T-helper 1 cell treated with Interleukin-12 subunit alpha and Interleukin-12 subunit beta and Interleukin-4 antibody, amounts not matched to agents 30 ng/mL and 1 ng/mL, for 36 hours (primary cell): ENCODE data around the gene DDX50. TPM values are rescaled to one million over a fixed set of nuclear protein-coding genes. Genes with fewer than 3 reads are reported as not detected.
"Not testable (repeated sequence)": the region's sequence is repeated elsewhere in the genome, so short reads cannot be mapped to it uniquely, and the experiment has no call there.

Source experiments
- intact Hi-C: fragments of 100-400 bp; cut with micrococcal nuclease; formaldehyde crosslinking; loops from one replicate; pipeline ENCODE4 v1.15.1; 2024
- total RNA-seq: library from RNA; stranded (reverse); gene quantifications from 2 replicates; pipeline ENCODE4 v1.2.3, GENCODE V29; 2022

Gene DDX50, protein sequence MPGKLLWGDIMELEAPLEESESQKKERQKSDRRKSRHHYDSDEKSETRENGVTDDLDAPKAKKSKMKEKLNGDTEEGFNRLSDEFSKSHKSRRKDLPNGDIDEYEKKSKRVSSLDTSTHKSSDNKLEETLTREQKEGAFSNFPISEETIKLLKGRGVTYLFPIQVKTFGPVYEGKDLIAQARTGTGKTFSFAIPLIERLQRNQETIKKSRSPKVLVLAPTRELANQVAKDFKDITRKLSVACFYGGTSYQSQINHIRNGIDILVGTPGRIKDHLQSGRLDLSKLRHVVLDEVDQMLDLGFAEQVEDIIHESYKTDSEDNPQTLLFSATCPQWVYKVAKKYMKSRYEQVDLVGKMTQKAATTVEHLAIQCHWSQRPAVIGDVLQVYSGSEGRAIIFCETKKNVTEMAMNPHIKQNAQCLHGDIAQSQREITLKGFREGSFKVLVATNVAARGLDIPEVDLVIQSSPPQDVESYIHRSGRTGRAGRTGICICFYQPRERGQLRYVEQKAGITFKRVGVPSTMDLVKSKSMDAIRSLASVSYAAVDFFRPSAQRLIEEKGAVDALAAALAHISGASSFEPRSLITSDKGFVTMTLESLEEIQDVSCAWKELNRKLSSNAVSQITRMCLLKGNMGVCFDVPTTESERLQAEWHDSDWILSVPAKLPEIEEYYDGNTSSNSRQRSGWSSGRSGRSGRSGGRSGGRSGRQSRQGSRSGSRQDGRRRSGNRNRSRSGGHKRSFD
- 41.5 and 43.2 TPM in 2 replicates for total RNA-seq

DNA sequence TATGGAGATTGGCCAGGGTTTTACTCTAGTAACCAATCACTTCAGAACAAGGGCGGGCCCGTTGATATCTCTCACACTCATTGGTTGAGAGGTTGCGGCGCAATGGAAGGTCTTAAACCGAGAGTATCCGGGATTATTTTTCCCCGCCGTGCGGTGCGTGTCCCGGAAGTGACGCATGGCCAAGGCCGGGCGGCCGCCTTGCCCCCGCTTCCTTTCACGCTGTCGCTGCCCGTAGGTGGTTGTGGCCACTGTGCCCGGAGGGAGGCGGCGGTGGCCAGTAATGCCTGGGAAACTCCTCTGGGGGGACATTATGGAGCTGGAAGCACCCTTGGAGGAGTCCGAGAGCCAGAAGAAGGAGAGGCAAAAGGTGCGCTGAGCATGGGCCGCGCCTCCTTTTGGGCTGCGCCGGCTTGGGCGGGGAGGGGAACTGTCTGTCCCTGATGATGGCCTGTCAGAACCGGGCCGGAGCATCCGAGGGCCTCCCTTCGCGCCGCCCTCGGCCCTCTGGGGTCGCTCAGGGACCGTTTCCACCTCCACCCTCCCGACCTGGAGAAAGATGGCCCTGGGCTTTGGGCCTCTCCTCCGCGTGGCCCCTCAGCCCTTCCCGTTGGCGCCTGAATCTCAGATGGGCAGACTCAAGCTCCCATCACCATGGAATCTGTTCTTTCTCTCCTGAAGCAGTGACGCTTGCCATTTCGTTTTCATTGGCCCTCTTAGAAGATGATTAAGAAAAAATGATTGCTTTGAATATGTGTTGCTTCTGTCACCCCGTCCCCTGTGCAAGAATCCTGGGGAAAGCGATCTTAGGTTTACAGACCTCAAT, at the start of gene DDX50:
Gene DDX50 (plus strand): TSS at position 211 of the 823 bp plus-strand sequence. CDS start 70 bp downstream, at position 281.
- intact Hi-C loops: loop anchor here (1.0 to 10.0 kb wide), 15 partner anchors 55 to 1503 kb away; partner anchors contain the start of genes CCAR1, DDX21, EIF4EBP2 and HERC4

DNA sequence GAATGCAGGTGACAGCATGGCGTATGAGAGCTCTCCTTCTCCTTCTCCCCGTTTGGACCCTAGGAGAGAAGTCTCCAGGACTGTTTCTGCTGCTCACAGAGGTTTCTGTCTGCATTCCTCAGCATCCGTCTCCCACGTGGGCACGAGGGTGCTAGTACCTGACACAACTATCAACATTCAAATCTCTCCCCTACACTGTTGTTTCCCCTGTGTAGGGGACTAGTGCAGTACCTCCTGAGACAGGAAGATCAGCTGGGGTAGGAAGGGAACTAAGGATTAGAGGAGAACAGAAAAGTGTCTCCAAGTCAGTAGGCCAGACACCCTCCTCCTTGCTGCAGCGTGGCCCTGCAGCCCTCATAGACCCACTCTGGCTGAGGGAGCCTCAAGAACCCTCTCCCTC, 44.8 kb upstream of the DDX50 start:
- intact Hi-C loops: no loop called here

DNA sequence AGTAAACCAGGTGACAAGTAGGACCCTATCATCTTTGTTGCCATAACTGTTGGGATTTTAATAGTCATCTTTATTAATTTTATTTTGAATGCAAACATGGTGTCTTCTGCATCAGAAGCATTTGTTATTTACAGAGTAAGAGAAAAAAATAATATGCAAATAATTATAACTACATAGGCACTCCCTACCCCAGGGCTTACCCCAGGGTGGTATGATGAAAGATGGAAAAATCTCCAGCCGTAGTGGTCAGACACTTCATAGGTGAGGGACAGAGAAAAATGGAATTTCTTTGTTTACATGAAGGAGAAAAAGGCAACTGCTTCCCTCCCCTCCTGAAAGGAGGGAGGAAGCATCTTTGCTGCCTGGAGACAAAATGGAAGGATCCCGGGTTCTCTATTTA, 44.1 kb upstream of the DDX50 start:
- intact Hi-C loops: no loop called here

DNA sequence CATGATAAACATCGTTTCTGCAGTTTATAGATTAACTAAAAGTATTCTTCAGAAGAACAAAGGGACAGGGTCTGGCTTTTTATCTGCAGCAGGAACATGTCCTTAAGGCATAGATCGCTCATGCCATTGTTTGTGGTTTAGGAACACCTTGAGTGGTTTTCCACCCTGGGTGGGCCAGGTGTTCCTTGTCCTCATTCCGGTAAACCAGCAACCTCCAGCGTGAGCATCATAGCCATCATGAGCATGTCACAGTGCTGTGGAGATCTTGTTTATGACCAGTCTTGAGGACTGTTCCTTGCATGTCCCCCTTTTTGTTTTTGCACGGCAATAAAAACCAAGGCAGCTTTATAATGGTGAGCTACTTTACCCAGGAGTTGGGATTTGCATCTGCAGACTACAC, 39.9 kb upstream of the DDX50 start:
- intact Hi-C loops: no loop called here

DNA sequence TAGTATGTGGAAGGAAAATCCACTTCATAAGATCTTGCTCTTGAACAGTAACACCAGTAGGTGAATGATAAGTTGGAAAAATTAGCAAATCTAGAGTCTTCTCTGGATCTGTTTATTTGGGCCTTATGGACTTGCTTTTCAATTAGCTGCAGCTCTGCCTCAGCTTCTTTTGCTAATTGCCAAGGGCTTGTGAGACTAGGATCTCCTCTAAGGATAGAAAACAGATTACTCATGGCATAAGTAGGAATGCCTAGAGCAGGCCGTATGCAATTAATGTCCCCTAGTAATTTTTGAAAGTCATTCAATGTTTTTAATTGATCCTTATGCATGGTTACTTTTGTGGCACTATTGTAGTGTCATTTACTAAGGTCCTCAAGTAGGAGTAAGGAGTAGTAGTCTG, 36.5 kb upstream of the DDX50 start:
- intact Hi-C loops: no loop called here

DNA sequence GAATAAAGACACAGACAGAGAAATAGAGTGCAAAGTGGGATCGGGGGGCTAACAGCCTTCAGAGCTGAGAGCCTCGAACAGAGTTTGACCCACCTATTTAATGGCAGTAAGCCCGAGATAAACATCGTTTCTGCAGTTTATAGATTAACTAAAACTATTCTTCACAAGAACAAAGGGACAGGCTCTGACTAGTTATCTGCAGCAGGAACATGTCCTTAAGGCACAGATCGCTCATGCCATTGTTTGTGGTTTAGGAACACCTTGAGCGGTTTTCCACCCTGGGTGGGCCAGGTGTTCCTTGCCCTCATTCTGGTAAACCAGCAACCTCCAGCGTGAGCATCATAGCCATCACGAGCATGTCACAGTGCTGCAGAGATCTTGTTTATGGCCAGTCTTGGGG, 32.9 kb upstream of the DDX50 start:
- intact Hi-C loops: not testable (repeated sequence)

DNA sequence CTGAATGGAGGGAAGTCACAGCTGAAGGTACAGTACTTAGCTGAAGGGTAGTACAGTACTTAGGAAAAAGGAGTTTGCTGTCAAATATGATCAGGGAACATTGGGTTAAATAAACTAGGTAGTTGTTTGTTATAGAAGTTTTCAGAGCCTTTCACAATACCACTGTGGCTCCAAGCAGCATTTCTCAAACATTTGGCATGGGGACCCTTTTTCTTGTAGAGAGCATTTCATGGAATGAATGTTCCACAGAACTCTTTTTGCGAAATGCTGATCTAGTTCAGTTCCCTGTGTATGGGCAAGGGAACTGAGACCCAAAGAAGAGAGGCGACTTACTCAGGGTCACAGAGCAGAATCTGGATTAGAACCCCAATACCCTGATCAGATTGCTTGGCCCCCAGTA, 31.5 kb upstream of the DDX50 start:
- intact Hi-C loops: no loop called here

DNA sequence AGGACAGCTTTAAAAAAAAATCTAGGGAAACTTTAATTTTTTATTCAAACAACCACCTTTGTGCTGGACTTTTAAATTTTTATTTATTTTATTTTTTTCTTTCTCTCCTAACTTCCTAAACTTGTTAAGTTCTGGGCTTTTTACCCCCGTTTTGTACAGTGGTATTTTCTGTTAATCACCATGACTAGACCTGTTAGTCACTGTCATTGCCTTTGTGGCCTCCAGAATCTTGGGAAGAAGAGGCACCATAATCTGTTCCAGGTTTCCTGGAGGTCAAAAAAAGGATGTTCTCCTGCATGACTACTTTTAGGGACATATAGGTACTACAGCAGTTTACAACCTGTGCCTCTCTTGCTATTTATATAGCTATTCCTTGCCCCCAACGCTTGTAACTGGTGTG, 31.1 kb upstream of the DDX50 start:
- intact Hi-C loops: no loop called here

DNA sequence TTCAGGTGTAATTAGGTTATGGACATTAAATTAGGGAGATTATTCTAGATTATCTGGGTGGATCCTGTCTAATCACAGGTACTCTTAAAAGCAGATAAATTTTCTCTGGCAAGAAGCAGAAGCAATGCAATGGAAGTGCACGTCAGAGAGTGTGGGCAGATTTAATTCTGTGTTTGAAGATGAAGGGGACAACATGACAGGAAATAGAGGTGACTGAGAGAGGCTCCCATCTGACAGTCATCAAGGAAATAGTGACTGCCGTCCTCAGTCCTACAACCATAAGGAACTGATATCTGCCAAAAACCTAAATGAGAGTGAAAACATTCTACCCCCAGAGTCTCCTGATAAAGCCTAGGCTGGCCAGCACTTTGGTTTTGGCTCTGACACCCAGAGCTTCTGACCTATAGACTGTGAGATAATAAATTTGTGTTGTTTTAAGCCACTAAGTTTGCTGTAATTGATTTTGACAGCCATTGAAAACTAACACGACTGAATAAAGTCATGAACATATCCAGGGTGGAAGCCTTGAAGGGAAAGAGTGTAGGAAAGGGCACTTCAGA, 30.5 kb upstream of the DDX50 start:
- intact Hi-C loops: no loop called here

DNA sequence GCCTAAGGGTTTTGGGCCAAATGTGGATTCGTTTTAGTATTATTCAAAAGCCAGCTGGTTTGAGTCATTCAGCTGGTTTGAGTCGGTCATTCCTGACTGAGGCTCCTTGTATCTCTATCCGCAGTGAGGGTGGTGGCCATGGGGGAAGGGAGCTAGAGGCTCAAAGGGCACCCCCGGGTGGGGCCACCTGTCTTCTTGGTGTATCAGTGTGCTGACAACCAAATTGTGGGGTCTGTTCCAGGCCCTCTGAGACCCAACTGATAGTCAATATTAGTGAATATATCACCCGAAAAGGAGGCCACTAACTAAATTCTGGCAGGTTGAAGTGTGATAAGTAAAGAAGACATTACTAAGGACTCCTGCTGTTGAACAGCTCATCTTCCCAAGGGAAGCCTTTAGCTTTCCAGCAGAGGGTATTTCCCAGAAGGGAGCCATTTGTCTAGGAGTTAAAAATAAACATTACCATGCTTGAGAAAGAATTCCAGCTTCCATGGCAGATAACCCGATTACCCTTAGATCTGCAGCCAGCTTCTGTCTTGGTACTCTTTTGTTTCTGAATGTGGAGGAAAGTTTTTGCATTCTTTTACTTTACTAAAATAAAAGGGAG, 29.9 kb upstream of the DDX50 start:
- intact Hi-C loops: no loop called here

DNA sequence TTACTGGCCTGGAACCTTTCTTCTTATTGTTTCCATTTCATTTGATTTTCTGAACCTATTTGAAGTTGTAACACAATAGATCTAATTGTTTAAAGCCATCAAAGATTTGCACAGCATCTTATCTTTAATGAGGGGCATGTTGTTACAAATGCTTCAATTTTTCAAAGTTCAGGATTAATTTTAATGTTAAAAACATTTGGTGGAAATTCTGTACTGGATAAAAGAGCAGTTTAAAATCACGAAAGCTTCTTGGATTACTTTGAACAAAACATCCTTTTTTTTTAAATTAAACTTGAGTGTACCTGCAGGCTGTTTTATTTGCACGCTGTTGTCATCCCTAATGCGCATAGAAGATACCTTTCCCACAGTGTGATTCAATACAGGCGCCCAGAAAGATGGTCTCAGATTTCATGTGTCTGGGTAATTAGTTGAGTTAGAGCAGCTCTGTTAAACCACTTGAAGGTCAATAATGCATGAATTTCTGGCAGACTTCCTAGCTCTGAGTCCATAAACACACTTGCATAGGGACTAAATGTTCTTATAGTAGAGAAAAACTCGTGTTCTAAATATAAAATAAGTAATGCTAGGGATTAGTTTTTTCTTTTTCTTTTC, 29.3 kb upstream of the DDX50 start:
- intact Hi-C loops: no loop called here

DNA sequence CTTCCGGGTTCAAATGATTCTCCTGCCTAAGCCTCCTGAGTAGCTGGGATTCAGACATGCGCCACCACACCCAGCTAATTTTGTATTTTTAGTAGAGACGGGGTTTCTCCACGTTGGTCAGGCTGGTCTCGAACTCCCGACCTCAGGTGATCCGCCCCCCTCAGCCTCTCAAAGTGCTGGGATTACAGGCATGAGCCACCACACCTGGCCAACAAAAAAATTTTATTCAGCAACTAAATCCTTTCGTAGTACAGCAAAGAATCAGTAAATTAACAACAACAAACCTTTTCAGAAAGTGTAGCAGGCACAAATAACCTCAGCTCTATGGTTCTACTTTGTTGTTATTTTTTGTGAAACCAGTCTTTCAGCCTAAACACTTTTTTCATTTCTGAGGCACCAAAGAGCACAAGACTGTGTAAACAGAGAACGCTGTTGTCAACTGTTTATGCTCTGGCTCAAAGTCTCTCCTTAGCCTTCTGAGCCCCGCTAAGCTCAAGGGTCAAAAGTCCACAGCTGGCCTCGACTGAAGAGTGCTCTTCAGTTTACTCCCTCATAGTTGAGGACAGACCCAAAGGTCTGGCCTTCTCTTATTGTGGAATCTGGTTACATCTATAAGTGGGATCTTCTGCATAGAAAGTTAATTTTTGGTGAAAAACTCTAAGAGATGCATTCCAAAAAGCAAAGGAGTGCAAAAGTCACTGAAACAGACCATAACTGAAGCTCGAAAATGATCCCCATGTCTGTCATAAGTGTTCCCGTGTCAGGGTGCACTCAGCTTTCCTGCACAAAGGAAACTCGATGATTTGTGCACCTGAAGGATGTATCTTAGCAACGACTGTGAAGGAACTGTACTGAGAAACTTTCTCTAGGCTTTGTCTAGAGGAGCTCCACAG, 24.6 kb upstream of the DDX50 start:
- intact Hi-C loops: no loop called here

DNA sequence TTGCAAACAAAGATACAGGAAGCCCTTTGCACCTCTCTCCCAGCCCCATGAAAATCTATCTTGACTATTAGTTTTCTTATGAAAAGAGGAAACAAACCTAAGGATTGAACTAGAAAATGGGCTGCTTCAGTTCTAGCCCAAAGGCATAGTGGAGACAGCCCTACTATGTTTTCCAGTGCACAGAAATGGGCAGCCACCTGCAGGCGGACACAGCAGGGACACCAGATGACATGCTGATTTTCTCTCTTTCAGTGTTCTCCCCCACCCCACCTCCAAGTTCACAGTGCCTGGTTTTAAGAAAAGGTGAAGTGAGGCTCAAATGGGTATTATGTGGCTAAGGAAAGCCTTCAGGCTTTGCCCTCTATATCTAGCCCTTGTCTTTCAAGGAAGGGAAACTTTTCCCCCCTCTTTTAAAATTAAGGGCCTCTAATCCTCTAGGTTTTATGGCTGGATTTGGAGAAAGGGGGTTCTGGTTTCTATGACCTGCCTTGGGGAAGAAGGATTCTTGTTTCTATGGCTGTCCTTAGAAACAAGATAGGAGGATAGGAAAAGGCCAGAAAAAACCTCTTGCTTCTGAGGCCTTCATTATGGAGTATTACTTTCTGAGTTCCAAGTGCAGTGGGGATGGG, 23.5 kb upstream of the DDX50 start:
- intact Hi-C loops: no loop called here

DNA sequence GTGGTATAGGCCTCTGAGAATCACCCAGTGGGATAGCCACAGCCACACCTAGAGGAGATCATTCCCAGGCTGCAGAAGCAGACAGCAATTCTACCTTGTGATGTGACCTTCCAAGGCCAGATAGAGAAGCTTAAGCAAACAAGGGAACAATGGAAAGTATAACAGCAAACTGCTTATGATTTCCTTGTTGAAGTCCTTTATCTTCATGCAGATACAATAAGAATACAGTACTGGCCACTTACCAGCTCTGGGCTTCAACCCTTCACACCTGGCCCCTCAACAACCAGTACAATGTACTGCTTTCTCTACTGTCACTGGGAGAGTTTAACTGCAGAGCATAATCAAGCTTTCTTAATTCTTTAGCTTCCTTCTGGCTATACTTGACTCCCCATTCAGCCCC, 22.6 kb upstream of the DDX50 start:
- intact Hi-C loops: no loop called here

DNA sequence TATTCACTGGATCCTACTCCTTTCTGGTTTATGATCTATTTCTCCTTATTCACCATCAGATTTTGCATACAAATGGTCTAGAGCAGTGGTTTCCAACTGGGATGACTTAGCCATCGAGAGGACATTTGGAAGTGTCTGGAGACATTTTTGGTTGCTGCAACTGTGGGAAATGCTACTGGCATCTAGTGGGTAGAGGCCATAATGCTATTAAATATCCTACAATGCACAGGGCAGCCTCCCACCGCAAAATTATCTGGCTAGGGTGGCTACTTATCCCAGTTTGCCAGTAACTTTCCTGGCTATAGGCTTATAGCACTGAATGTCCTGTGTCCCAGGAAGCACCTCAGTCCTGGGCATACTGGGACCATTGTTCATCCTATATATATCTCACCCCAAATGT, 21.5 kb upstream of the DDX50 start:
- intact Hi-C loops: no loop called here

DNA sequence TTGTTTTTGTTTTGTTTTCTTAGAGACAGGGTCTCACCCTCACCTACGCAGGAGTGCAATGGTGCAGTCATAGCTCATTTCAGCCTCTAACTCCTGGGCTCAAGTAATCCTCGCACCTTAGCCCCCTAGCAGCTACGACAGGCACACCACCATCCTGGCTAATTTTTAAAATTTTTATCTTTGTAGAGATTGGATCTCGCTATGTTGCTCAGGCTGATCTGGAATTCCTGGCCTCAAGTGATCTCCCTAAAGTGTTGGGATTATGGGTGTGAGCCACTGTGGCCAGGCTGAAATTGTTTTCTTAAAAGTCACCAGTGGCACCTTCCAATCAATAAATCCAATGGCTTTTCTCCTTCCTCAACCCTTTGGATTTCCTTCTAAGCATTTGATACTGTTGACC, 20.9 kb upstream of the DDX50 start:
- intact Hi-C loops: no loop called here

DNA sequence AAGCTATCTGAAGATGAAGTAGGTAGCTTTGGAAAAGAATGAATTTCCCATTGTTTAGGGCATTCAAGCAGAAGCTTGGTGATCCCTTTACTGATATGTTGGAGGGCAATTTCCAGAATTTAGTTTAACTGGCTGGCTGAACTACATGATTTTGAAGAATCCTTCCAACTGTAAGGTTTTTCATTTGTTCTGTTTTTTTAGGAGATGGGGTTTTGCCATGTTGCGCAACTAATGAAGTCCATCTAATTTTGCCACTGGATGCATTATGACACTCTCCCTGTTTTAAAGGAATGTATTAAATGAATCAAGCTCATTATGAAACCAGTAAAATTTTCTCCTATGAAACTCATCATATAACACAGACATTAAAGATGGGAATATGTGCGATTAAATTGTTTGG, 6.1 kb upstream of the DDX50 start:
- intact Hi-C loops: loop anchor here (5.0 kb wide), 1 partner anchor 423 kb away; the partner anchor contains the start of gene DNA2

DNA sequence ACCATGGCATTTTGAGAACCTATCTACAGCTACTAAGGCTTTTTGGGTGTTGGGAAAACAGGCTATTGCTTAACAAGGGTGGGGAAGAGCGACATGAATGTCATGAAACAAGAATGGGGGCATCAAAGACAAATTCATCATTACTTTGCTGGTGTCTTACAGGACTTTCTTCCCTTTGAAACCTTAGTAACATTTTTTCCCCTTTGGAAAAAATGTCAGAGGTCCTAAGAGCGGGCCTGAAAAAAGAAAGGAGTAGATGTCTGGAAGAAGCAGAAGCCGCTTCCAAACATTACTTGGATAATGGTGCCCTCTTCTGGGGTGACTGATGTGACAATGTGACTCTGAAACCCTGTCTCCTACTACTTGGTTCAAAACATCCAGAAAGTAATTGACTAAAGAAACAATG, 3.8 kb upstream of the DDX50 start:
- intact Hi-C loops: loop anchor here (1.0 to 5.0 kb wide), 4 partner anchors 105 to 685 kb away; partner anchors contain the start of gene DNA2
